Testis (tissue), 3 donors: ENCODE measurements around the gene NSUN2. TPM values are rescaled to one million over a fixed set of nuclear protein-coding genes. Genes with fewer than 3 reads are reported as not detected.

Experiments used
- DNase-seq: peaks from one replicate; pipeline ENCODE4 v3.0.0-alpha.2; 2019
- H3K27ac ChIP-seq, 2 donors: fragments of 200-600 bp; sonication (generic); one replicate each; pipeline ENCODE4 v1.5.1; 2019
- H3K27me3 ChIP-seq: fragments of 200-600 bp; sonication (generic); one replicate; pipeline ENCODE4 v1.5.1; 2019
- H3K36me3 ChIP-seq: fragments of 200-600 bp; sonication (generic); one replicate; pipeline ENCODE4 v1.5.1; 2017; ENCODE audit warnings: low read depth; ENCODE audit errors: missing control alignments
- H3K4me1 ChIP-seq: fragments of 200-600 bp; sonication (generic); one replicate; pipeline ENCODE4 v1.5.1; 2019
- H3K4me3 ChIP-seq, 2 donors: fragments of 200-600 bp; sonication (generic); one replicate each; pipeline ENCODE4 v1.5.1; 2017 to 2019
- H3K9me3 ChIP-seq: fragments of 200-600 bp; sonication (generic); one replicate; pipeline ENCODE4 v1.5.1; 2017
- POLR2A ChIP-seq: fragments of 450-650 bp; IDR thresholded peaks from one replicate; pipeline ENCODE4 v1.6.1; 2017; ENCODE audit warnings: antibody characterized with exemption, mild to moderate bottlenecking, moderate library complexity
- WGBS, 2 donors: methylation state at CpG; one replicate each; pipeline ENCODE4 v1.1.5; 2018; 5-methylcytosine and 5-hydroxymethylcytosine counted together
- intact Hi-C: fragments of 100-400 bp; cut with DNase I; formaldehyde crosslinking; loops from one replicate; pipeline ENCODE4 v1.15.1; 2023; ENCODE audit warnings: low total_unique reads
- polyA plus RNA-seq: library from polyadenylated mRNA; stranded (reverse); fragments of 350-450 nt; fragmentation: Illumina TruSeq; extraction: RNeasy Lipid Tissue Mini Kit (QIAGEN cat#74804); gene quantifications from one replicate; pipeline ENCODE4 v1.2.3, GENCODE V29; 2014; ENCODE audit warnings: low read depth, low replicate concordance; ENCODE audit not compliant: insufficient read depth
- total RNA-seq, 2 donors: library from RNA; depleted of rRNA; stranded (reverse); fragments of >200 nt; gene quantifications; one replicate each; pipeline ENCODE4 v1.2.3, GENCODE V29; 2016
- TF ChIP-seq, protein P1 (sequence below), 3 experiments: fragments of 450-650 bp in 2 of 3; fragments of 200-600 bp in 1 of 3; sonication (generic) in 1 of 3; IDR thresholded peaks; one replicate each; pipeline ENCODE4 v1.5.1; 2016 to 2019; ENCODE audit warnings: antibody characterized with exemption in 3 of 3, mild to moderate bottlenecking in 2 of 3, moderate library complexity in 1 of 3

The NSUN2 gene
- total and polyA plus RNA-seq, 3 donors from 2014 or later, result 51.6 to 80.1 (median 66.7) TPM

DNA sequence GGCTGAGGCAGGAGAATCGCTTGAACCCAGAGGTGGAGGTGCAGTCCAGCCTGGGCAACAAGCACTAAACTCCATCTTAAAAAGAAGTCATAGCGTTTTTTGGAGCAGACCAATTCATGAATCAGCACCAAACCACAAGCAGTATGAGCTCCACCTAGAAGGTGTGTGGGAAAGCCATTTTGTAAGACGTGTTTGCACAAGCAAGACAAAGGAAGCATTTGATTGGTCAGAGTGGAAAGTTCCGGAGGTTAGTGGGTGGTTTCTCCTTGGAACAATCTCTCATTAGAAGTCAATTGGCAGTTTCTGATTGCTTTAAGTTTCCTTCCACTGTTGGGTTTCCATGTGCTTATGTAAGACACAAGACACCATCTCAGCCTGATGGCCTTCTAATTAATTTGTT is 5.4 kb upstream of the NSUN2 start:
- Histone ChIP-seq H3K4me3 (no peak overlapping the region), H3K9me3 (no peaks in the 10 kb centered on the region), H3K36me3 (no peaks in the 10 kb centered on the region), H3K4me1 (peaks cover 8% of the 10 kb centered on the region), H3K27me3 (no peaks in the 10 kb centered on the region), H3K27ac (no peak overlapping the region)
- no peak for DNase-seq
- TF ChIP-seq, protein P1, sequence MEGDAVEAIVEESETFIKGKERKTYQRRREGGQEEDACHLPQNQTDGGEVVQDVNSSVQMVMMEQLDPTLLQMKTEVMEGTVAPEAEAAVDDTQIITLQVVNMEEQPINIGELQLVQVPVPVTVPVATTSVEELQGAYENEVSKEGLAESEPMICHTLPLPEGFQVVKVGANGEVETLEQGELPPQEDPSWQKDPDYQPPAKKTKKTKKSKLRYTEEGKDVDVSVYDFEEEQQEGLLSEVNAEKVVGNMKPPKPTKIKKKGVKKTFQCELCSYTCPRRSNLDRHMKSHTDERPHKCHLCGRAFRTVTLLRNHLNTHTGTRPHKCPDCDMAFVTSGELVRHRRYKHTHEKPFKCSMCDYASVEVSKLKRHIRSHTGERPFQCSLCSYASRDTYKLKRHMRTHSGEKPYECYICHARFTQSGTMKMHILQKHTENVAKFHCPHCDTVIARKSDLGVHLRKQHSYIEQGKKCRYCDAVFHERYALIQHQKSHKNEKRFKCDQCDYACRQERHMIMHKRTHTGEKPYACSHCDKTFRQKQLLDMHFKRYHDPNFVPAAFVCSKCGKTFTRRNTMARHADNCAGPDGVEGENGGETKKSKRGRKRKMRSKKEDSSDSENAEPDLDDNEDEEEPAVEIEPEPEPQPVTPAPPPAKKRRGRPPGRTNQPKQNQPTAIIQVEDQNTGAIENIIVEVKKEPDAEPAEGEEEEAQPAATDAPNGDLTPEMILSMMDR (IDR thresholded peaks at IDR 0.05), result no peak
- no peak for TF ChIP-seq POLR2A
- intact Hi-C loops, result no loop called here
- 81 to 85% methylated on average over 4 of the region's 4 CpGs for WGBS, 2 donors

DNA sequence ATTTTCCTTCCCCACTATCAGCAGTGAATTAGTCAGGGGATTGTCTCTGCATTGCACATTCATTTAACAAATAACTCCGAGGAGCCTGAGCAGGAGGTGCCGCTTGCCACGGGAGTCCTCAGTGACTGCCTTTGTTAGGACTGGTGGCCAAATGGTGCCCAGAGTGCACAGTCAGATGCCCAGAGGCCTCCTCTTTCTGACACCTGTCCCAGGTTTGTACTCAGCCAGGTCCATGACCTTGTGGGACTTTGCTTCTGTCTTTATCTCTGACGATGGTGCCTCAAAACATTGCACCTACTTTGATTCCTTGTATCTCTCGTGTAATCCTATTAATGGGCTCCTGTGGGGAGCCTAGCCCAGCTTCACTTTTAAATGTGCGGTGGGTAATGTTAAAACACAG is 4.7 kb upstream of the NSUN2 start:
- Histone ChIP-seq H3K9me3 (no peaks in the 10 kb centered on the region), H3K36me3 (no peaks in the 10 kb centered on the region), H3K27ac (no peak overlapping the region), H3K27me3 (no peaks in the 10 kb centered on the region), H3K4me3 (no peak overlapping the region), H3K4me1 (peaks cover 8% of the 10 kb centered on the region)
- TF ChIP-seq POLR2A, result no peak
- 77 to 88% methylated on average over 6 of the region's 6 CpGs for WGBS, 2 donors
- intact Hi-C loops, result no loop called here
- no peak for DNase-seq

DNA sequence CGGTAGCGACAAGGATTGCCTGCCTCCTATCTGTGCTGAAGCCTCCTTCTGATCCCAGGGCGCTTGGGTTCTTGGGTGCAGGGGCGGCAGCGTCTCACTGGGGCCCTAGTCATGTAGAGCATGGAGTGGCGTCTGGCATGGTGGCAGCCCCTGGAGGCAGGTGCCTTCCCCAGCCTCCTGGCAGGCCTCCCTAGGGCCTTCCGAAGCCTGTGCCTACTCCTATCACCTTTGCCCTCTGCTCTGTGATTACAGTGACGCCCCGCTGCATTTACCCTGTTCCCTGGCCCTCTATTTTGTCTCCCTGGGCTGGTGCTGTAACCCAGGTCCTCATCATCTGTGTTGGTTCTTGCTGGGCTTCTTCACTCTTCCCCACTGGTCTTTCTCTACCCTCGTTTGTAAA is 4.2 kb upstream of the NSUN2 start:
- intact Hi-C loops, result no loop called here
- peaks cover 11% of the 10 kb centered on the region for H3K4me1 ChIP-seq
- 76 to 81% methylated on average over 7 to 10 of the region's 10 CpGs for WGBS, 2 donors
- no peaks in the 10 kb centered on the region for H3K27me3 ChIP-seq
- no peak overlapping the region for H3K27ac ChIP-seq
- no peaks in the 10 kb centered on the region for H3K9me3 ChIP-seq
- DNase-seq, result no peak
- H3K4me3 ChIP-seq, result no peak overlapping the region
- no peaks in the 10 kb centered on the region for H3K36me3 ChIP-seq
- TF ChIP-seq POLR2A, result no peak
- TF ChIP-seq, protein P1 (IDR thresholded peaks at IDR 0.05), result no peak

DNA sequence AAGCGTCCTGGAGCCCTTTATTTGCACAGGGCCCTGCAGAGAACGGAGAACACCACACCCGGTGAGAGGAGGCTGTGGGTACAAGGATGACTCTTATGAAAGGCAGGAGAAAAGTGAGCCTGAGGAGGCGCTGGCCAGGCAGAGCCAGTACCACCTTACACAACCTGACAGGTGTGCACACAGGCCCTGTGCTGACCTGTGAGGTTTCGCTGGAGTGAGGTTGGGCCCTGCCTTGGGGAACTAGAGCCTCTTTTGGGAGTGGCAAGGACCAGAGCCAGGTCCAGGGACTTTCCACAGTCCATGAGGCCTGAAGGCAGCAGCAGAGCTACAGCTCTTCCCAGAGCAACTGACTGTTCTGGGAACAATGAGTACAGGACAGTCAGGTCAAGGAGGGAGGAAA is 3.4 kb upstream of the NSUN2 start:
- no peak for TF ChIP-seq POLR2A
- TF ChIP-seq, protein P1 (IDR thresholded peaks at IDR 0.05), result no peak
- Histone ChIP-seq H3K4me1 (peaks cover 16% of the 10 kb centered on the region), H3K9me3 (no peaks in the 10 kb centered on the region), H3K4me3 (no peak overlapping the region), H3K36me3 (no peaks in the 10 kb centered on the region), H3K27me3 (no peaks in the 10 kb centered on the region), H3K27ac (no peak overlapping the region)
- intact Hi-C loops, result no loop called here
- 40 to 74% methylated on average over 4 to 5 of the region's 5 CpGs for WGBS, 2 donors
- DNase-seq, result no peak

DNA sequence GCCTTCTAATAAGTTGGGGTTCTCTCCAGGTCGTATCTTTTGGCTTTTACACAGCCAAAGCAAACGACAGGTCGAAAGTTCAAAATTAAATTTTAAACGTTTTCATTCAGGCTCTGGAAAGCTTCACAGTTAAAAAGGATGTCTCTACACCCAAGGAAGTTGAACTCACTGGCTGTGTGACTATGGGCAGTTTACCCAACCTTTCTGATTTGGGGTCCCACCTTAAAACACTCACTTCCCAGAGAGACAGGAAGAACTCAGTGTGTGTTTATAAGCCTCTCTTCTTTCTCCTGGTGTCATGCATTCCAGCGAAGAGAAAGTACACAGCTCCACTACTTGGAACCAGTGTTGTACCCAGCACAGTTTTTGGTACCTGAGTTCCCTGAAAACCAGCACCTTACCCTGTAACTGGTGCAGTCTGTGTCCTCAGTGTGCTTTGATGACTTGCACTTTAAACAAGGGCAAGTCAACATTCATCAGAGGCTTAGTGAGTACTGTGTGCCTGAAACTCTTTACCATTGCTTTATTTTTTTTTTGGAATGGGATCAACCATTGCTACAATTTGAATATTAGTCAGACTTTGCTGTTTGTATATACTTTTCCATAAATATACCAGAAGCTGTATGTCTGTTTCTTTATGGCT is 2.1 kb upstream of the NSUN2 start:
- intact Hi-C loops, result no loop called here
- H3K36me3 ChIP-seq, result no peaks in the 10 kb centered on the region
- no peak overlapping the region for H3K4me3 ChIP-seq
- 60 to 66% methylated on average over 5 of the region's 5 CpGs for WGBS, 2 donors
- H3K9me3 ChIP-seq, result no peaks in the 10 kb centered on the region
- H3K27ac ChIP-seq, result no peak overlapping the region
- peaks cover 19% of the 10 kb centered on the region for H3K4me1 ChIP-seq
- H3K27me3 ChIP-seq, result no peaks in the 10 kb centered on the region
- DNase-seq, result no peak
- no peak for TF ChIP-seq POLR2A
- TF ChIP-seq, protein P1 (IDR thresholded peaks at IDR 0.05), result no peak
